Measurements from ENCODE around the gene SEC63. TPM values are rescaled to one million over a fixed set of nuclear protein-coding genes. Genes with fewer than 3 reads are reported as not detected.
A peak's percentile ranks its signal among the peaks of the same experiment; 100 is the strongest.
"Not testable (repeated sequence)": the region's sequence is repeated elsewhere in the genome, so short reads cannot be mapped to it uniquely, and the experiment has no call there.

Gene SEC63
- polyA plus RNA-seq, 1 donor: 144 TPM

DNA sequence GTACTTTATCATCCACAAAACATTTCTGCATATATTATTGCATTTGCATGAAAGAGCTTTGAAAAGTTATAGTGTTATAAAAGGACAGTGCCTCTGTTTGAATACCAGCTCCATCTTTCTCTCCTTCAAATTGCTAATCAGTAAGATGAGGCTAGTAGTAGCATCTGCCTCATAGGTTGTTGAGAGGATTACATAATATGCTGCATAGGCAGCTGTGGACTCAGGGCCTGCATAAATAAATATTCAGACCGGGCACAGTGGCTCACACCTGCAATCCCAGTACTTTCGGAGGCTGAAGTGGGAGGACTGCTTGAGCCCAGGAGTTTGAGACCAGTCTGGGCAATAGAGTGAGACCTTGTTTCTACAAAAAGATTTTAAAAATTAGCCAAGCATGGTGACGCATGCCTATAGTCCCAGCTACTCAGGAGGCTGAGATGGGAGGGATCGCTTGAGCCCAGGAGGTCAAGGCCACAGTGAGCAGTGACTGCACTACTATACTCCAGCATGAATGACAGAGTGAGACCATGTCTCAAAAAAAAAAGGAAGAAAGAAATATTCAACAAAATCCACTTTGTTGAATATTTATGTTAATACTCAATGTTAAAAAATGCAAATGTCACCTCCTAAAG lies 18.3 kb upstream of the SEC63 start:
- no peak for DNase-seq

DNA sequence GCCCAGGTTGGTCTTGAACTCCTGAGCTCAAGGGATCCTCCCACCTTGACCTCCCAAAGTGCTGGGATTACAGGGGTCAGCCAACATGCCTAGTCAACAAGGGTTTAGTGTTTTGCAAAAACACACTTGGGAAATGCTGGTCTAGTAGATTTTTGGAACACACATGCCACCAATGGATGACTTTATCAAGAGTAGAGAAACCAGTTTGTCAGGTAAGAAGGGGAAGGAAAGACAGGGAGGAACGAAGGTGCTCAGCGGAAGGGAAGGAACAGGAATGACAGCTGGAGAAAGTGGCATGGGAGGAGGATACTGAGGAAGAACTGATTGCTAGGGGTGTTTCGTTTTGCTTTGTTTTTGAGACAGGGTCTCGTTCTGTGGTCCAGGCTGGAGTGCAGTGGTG lies 15.6 kb upstream of the SEC63 start:
- DNase-seq: no peak

DNA sequence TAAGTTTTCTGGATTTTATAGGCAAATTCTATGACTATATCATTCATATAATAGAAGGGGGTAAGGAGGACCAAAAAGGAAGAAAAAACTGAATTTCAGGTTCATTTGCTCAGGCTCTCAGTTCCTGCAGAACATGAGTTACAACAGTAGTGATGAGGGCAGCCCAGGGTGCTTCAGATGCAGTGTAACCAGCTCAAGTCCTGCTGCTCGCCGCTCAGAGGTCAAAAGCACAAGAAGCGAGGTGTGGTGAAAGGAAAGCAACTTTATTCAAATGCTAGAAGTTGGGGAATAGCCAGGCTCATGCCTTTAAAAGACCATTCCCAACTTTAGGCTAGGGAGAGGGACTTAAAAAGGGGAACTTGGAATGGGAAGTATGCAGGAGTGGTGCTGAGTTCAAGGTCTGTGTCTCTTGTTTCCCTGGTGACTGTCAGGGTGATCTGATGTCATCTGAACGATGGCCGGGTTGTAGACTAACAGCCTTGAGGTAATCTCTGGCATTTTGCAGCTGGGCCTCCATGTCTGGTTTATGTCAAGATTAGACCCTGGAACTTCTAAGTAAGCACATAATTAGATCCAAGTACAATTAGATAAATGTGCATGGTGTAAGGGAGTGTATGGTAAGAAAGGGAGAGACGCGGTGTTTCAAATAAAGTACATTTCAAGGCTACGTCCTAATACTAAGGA lies 14.5 kb upstream of the SEC63 start:
- no peak for DNase-seq

DNA sequence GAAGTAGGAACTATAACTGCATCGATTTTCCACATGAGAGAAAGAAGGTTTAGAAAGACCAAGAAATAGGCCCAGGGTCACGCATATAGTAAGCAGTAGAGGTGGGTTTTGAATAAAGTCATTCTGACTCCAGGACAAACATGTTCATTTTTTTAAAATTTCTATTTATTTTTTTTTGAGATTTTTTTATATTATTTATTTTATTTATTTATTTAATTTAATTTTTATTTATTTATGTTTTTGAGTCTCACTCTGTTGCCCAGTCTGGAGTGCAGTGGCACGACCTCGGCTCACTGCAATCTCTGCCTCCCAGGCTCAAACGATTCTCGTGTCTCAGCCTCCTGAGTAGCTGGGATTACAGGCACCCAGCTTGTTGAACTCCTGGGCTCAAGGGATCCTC lies 13.2 kb upstream of the SEC63 start:
- DNase-seq: no peak

DNA sequence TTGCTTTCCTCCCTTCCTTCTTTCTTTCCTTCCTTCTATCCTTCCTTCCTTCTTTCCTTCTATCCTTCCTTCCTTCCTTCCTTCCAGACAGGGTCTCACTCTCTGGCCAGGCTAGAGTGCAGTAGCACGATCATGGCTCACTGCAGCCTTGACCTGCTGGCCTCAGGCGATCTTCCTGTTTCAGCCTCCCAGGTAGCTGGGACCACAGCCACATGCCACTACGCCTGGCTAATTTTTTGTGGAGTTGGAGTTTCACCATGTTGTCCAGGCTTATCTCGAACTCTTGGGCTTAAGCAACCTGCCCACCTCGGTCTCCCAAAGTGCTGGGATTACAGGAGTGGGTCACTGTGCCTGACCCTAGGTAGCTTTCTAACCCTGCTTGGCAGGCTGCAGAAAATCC lies 12.2 kb upstream of the SEC63 start:
- no peak for DNase-seq

DNA sequence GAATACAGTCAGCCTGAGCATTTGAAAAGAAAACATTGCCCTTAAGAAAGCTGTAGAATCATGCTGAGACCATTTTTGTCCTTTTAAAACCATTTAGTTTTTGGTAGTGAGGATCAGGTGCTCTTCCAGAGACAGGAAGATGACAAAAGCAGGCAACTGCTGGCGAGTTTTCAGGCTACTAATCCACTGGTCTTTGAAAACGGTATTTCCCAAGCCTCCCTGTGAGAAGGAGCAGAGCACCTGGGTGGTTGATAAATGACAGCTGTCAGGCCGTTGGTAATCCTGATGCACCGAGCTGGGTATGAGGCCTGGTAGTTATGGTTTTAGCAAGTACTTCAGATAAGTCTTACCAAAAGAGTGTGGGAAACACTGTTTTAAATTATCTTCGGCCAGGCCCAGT lies 10.1 kb upstream of the SEC63 start:
- DNase-seq: no peak

DNA sequence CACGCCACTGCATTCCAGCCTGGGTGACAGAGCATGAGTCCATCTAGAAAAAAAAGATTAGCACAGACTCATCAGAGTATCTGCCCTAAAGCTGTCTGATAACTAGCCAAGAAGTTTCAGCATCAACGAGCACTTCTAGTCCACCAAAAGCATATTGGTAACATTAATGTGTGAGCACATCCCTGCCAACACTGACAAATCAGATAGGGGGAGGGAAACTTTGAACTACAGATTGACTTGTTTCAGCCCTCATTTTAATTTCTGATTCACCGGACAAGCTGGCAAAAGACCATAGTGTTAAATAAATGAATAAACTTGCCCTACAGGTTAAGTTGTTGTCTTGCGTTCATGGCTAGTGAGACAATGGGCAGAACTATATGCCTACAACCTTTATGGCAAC lies 7.7 kb upstream of the SEC63 start:
- DNase-seq: no peak

DNA sequence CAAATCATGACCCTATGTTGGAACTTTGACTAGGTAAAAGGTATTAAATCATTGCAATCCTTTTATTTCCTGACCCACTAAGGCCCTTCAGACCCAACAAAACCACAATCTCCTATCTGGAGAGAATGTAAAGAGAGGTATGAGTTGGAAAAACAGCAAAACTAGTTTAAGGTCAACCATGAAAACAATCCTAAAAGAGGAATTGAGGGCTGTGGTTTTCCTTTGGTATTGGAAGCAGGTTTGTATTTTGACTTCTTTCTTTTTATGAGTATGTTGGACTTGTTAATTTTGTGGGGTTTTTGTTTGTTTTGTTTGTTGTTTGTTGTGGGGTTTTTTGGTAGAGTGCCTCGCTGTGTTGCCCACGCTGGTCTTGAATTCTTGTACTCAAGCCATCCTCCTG lies 4.7 kb upstream of the SEC63 start:
- DNase-seq: no peak

DNA sequence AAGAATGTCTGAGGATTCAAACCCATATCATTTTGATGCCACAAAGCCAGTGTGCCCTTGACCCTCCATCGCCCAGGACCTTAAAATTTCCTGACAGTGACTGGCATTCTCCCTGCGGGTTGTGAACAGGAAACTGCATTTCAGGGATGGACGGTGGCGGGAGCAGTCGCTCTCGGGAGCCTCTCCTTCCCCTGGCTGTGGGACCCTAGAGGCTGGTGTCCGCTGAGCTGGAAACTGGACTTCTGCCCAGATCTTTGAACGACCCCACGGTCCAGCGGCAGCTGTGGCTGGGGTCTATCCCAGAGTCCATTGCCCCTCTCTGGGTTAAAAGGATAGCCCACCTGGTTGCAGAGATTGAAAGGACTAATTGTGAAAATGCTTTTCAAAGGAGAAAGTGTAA lies 1.4 kb upstream of the SEC63 start:
- no peak for DNase-seq

DNA sequence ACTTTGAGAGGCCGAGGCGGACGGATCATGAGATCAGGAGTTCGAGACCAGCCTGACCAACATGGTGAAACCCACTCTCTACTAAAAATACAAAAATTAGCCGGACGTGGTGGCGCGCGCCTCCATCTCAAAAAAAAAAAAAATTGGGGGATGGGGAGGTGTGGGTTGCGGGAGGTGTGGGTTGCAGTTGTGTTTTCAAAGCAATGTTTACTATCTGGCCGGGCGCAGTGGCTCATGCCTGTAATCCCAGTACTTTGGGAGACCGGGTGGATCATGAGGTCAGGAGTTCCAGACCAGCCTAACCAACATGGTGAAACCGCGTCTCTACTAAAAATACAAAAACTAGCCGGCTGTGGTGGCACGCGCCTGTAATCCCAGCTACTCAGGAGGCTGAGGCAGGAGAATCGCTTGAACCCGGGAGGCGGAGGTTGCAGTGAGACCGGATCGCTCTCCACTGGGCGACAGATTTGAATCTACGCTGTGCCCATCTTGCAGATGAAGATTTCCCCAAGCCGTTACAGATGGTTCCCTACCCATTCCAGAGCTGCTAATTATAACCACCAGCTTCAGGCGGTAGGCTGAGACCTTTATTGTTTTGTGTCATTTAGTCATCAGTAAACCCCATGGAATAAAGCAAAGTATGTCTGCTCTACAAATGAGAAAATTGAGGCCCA lies 818 bp upstream of the SEC63 start:
- not testable (repeated sequence) for DNase-seq

DNA sequence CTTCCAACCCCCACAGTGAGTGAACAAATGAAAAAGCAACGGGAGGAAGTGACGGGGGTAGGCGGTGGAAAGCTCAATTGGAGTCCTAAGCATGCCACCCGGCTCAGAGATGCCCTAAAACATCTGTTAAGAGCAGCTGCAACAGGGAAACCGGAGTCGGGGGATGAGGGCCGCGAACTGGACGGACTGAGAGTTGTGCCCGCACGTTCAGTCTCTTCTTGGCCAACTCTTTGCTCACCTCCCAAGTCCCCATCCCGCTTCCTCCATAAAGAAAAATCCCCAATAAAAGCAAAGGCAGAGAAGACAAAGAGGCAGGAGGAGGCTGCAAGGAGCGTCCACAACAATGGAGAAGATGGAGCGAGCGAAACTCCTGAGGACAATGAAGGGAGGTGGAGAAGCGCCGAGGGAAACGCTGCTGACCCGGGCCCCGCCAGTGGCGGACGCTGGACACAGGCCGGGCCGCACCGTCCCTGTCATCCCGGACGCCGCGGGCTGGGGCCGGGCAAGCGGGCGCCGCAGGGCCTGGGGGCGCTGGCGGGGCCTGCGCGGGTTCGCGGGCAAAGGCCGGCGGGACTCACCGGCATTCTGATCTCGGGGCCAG lies 600 bp downstream of the SEC63 start:
- DNase-seq: peak; percentile 64

DNA sequence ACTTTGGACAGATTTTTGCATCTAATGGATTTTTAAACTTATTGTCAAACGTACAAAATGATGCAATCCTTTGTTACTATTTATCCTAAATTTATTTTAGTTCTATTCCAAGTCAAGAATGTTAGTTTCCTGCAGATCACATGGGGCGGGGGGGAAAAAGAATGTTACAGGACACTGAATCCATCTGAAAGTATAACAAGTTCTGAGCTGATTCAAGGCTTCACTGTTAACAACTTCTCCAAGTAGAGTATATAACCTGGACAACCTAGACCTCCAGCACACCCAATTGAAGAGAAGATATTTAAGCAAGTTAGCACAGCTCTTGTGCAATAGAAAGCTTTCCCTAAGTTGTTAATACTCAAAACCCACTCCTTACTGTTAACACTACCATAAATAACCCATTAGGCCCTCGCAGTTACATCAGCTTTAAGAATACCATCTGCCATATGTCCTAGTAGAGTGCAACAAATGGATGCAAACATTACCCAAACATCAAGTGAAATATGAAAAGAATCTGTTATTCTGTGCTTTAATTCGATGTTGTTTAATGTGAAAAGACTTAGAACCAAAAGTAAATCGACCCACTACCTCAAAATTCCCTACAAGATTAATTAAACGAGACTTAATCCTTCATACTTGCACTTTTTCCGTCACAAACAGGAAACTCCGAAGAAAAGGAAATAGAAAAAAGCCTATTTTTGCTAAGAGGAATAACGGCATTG lies 1.3 kb downstream of the SEC63 start:
- peak; percentile 36 for DNase-seq

DNA sequence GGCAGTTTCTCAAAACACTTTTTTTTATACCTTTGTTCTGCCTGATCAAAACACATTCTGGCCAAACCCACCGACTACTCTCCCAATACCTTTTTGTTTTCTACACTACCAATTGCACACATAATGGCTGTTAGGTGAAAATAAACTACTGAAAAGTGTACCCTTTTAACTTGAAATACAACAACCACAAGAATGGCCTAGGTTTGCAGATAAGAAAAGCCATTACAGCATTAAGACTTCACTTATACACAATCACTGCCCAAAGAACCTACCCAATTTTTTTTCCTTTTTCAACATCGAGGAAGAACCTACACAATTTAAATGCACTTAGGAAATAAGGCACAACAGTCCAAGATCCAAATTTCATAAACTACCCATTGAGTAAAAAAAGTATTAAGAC lies 1.8 kb downstream of the SEC63 start:
- no peak for DNase-seq

DNA sequence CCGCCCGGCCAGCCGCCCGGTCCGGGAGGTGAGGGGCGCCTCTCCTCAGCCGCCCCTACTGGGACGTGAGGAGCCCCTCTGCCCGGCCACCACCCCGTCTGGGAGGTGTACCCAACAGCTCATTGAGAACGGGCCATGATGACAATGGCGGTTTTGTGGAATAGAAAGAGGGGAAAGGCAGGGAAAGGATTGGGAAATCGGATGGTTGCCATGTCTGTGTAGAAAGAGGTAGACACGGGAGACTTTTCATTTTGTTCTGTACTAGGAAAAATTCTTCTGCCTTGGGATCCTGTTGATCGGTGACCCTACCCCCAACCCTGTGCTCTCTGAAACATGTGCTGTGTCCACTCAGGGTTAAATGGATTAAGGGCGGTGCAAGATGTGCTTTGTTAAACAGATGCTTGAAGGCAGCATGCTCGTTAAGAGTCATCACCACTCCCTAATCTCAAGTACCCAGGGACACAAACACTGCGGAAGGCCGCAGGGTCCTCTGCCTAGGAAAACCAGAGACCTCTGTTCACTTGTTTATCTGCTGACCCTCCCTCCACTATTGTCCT lies 4.1 kb downstream of the SEC63 start:
- DNase-seq: not testable (repeated sequence)

DNA sequence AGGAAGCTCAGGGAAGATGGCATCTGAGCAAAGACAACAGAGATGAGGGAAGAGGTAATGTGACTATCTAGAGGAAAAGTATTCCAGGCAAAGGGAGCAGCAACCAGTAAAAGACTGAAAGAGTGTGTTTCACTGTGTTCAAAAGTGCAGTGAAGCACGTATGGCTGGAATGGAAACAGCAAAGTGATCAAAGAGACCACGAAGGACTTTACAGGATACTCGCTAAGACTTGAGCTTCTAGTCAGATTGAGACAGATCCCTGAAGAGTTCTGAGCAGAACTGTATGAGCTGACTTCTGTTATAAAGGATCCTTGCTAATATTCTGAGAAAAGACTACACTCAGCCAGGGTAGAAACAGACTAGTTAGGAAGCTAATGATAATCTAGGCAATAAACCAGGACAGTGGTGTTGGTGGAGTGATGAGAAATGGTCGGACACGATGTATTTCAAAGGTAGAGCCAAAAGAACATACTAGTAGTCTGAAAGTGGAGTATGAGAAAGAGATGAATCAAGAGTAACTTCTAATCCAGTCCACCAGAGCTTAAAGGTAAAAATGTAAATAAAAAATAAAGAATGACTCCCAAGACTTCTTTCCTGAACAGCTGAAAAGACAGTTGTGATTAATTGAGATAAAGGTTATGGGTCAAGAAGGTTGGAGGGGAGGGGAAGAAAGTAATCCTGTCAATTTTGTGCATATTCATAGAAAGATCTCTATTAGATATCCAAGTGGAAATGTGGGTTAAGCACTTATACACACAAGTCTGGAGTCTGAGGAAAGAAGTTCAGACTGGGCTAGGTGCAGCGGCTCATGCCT lies 14.2 kb downstream of the SEC63 start:
- no peak for DNase-seq

DNA sequence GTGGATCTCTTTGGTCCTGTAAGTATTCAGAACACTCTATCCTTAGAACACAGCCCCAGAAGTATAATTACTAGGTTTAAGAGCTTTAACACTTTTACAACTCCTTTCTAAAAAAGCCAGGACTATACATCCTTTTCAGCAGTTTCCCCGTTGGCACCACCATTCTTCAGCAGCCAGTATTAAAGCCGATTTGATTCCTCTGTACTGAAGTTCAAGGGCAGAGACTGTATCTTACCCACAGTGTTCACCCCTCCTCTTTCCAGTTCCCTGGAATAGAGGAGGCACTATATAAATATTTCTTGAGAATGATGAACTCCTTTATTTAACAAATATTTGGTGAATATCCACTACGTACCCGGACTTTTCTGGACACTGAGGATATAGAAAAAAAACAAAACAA lies 15.9 kb downstream of the SEC63 start:
- no peak for DNase-seq

DNA sequence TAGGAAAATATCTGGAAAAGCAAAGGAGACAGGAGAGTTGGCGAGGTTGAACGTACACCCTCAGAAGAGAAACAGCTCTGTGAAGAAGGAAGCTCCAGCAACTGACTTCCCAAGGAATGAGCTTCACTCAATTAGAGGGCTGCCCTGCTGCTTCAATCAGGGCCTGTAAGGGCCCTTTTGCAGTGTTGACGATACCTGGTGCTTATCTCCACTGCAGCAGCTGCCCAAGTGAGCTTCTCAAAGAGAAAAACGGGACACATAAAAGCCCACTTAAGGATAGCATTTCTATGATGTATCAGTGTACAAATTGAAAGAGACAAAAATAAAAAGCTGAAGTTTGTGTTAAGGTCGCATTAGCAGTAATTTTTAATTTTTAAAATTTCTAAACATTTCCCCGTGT lies 16.4 kb downstream of the SEC63 start:
- DNase-seq: no peak

DNA sequence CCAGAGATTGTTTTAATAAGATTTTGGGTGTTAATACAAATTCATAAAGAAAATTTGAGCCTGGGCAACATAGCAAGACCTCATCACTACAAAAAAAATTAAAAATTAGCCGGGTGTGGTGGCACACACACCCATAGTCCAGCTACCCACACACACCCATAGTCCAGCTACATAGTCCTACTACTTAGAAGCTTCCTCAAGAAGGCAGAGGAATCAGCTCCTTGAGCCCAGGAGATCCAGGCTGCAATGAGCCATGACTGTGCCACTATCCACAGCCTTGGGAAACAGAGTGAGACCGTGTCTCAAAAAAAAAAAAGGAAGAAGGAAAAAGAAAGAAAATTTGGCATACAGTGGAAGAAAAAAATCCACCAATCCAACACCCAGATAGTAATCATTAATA lies 16.8 kb downstream of the SEC63 start:
- no peak for DNase-seq

DNA sequence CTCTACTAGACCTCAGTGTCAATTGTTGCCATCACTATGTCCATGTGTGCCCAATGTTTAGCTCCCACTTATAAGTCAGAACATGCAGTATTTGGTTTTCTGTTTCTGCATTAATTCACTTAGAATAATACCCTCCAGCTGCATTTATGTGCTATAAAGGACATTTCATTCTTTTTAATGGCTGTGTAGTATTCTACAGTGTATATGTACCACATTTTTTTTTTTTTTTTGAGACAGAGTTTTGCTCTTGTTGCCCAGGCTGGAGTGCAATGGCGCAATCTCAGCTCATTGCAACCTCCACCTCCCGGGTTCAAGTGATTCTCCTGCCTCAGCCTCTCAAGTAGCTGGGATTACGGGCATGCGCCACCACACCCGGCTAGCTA lies 21.1 kb downstream of the SEC63 start:
- DNase-seq: not testable (repeated sequence)

DNA sequence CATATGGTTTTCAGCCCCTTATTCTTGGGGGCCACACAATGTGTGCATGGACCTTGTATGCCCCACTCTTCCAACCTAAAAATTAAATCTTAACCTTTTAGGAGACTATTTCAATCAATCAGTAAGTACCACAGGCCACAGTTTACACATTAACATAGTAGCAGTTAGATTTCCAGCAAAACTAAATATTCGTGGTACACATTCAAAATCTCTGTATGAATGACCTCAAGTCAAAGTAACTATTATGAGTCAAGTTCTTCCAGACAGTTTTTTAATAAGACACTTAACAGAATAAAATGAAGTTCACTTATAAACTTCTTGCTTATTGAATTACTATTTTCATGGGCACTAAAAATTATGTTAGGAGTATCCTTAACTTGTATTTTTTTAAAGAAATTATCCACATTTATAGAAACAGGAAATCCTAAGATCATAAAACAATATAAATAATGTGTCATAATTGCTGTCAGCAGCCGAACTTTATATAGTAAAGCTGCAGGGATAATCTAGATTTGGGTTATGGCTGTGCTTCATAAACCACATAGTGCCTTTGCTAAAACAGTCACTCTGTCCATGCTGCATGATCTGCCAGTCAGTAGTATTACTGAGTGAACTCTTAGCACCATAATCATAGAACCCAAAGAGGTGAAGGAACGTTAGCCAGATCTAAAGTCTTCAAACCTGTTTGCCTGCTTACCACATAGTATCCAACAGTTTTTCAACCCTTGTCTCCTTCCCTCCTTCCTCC lies 21.7 kb downstream of the SEC63 start:
- no peak for DNase-seq

DNA sequence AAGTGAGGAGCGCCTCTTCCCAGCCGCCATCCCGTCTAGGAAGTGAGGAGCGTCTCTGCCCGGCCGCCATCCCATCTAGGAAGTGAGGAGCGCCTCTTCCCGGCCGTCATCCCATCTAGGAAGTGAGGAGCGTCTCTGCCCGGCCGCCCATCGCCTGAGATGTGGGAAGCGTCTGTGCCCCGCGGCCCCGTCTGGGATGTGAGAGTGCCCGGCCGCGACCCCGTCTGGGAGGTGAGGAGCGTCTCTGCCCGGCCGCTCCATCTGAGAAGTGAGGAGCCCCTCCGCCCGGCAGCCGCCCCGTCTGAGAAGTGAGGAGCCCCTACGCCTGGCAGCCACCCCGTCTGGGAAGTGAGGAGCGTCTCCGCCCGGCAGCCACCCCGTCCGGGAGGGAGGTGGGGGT lies 23.8 kb downstream of the SEC63 start:
- DNase-seq: not testable (repeated sequence)

Measured in left kidney (tissue), 2 donors.